GM15510 (cell line): ENCODE results near the gene ZPR1.

Experiments
- POLR2A ChIP-seq: IDR thresholded peaks from 3 replicates; pipeline ENCODE4 v1.6.1; 2011; ENCODE audit warnings: borderline replicate concordance; ENCODE audit not compliant: insufficient read length; ENCODE audit errors: extremely low read depth

Gene ZPR1, protein sequence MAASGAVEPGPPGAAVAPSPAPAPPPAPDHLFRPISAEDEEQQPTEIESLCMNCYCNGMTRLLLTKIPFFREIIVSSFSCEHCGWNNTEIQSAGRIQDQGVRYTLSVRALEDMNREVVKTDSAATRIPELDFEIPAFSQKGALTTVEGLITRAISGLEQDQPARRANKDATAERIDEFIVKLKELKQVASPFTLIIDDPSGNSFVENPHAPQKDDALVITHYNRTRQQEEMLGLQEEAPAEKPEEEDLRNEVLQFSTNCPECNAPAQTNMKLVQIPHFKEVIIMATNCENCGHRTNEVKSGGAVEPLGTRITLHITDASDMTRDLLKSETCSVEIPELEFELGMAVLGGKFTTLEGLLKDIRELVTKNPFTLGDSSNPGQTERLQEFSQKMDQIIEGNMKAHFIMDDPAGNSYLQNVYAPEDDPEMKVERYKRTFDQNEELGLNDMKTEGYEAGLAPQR

GRCh38 chr11:116787786-116788486 lies at the start of gene ZPR1:
TSS of gene ZPR1 (minus strand) at chr11:116788023. CDS start at chr11:116787990, 33 bp downstream.
- TF ChIP-seq POLR2A: peak; percentile 90

DNA sequence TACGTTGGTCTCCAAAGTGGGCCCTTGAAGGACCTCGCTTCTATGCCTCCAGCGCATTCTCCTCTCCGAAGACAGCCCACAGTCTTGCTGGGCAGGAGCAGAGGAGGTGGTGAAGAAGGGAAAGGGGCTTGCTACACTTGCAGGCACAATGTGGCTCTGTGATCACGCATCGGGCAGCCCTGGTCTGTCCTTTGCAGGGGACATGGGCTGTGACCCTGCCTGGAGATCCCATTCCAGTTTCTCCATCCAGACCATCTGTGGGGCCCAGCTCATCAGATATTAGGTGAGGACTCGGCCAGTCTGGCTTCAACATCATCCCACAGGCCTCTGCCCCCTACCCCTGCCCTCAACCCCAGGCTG lies 48.8 kb upstream of the ZPR1 start:
- no peak for TF ChIP-seq POLR2A

DNA sequence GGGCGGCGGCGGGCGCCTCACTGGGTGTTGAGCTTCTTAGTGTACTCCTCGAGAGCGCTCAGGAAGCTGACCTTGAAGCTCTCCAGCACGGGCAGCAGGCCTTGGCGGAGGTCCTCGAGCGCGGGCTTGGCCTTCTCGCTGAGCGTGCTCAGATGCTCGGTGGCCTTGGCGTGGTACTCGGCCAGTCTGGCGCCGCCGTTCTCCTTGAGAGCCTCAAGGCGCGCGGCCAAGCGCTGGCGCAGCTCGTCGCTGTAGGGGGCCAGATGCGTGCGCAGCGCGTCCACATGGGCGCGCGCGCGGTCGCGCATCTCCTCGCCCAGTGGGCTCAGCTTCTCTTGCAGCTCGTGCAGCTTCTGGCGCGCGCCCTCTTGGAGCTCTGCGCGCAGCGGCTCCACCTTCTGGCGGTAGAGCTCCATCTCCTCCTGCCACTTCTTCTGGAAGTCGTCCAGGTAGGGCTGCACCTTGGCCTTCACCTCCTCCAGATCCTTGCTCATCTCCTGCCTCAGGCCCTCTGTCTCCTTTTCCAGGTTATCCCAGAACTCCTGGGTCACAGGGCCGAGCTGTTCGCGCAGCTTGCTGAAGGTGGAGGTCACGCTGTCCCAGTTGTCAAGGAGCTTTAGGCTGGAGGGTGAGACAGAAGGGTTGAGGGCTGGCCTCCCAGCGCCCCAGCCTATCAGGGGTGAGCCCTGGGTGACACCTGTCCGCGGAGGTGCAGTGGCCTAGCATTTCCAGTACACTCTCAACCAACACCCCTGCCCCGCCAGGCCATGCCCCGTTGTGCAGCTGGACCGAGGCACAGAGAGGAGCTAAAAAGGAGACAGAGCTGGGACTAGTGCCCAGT lies 48.2 kb upstream of the ZPR1 start:
- TF ChIP-seq POLR2A: peak; percentile 42

GRCh38 chr11:116835042-116835772 lies 47.4 kb upstream of the ZPR1 start:
- no peak for TF ChIP-seq POLR2A

GRCh38 chr11:116833816-116834534 lies 46.2 kb upstream of the ZPR1 start:
- TF ChIP-seq POLR2A: no peak

GRCh38 chr11:116833491-116833815 lies 45.6 kb upstream of the ZPR1 start:
- TF ChIP-seq POLR2A: no peak

DNA sequence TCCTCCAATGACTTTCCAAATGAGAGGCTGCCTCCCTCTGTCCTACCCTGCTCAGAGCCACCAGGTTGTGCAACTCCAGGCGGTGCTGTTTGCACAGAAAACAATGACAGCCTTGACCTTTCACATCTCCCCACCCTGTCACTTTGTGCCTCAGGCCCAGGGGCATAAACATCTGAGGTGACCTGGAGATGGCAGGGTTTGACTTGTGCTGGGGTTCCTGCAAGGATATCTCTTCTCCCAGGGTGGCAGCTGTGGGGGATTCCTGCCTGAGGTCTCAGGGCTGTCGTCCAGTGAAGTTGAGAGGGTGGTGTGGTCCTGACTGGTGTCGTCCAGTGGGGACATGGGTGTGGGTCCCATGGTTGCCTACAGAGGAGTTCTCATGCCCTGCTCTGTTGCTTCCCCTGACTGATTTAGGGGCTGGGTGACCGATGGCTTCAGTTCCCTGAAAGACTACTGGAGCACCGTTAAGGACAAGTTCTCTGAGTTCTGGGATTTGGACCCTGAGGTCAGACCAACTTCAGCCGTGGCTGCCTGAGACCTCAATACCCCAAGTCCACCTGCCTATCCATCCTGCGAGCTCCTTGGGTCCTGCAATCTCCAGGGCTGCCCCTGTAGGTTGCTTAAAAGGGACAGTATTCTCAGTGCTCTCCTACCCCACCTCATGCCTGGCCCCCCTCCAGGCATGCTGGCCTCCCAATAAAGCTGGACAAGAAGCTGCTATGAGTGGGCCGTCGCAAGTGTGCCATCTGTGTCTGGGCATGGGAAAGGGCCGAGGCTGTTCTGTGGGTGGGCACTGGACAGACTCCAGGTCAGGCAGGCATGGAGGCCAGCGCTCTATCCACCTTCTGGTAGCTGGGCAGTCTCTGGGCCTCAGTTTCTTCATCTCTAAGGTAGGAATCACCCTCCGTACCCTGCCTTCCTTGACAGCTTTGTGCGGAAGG lies 44.8 kb upstream of the ZPR1 start:
- no peak for TF ChIP-seq POLR2A

DNA sequence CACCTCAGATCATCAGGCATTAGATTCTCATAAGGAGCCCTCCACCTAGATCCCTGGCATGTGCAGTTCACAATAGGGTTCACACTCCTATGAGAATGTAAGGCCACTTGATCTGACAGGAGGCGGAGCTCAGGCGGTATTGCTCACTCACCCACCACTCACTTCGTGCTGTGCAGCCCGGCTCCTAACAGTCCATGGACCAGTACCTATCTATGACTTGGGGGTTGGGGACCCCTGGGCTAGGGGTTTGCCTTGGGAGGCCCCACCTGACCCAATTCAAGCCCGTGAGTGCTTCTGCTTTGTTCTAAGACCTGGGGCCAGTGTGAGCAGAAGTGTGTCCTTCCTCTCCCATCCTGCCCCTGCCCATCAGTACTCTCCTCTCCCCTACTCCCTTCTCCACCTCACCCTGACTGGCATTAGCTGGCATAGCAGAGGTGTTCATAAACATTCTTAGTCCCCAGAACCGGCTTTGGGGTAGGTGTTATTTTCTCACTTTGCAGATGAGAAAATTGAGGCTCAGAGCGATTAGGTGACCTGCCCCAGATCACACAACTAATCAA lies 44.0 kb upstream of the ZPR1 start:
- no peak for TF ChIP-seq POLR2A

DNA sequence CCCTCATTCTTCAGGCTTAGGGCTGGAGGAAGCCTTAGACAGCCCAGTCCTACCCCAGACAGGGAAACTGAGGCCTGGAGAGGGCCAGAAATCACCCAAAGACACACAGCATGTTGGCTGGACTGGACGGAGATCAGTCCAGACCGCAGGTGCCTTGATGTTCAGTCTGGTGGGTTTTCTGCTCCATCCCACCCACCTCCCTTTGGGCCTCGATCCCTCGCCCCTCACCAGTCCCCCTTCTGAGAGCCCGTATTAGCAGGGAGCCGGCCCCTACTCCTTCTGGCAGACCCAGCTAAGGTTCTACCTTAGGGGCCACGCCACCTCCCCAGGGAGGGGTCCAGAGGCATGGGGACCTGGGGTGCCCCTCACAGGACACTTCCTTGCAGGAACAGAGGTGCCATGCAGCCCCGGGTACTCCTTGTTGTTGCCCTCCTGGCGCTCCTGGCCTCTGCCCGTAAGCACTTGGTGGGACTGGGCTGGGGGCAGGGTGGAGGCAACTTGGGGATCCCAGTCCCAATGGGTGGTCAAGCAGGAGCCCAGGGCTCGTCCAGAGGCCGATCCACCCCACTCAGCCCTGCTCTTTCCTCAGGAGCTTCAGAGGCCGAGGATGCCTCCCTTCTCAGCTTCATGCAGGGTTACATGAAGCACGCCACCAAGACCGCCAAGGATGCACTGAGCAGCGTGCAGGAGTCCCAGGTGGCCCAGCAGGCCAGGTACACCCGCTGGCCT lies 42.5 kb upstream of the ZPR1 start:
- TF ChIP-seq POLR2A: no peak

GRCh38 chr11:116829525-116830183 lies 41.8 kb upstream of the ZPR1 start, which contains the start of gene APOC3:
TSS of gene APOC3 (plus strand) at chr11:116829907. CDS start at chr11:116830583, 676 bp downstream.
- TF ChIP-seq POLR2A: no peak
